Fibroblast of mammary gland (primary cell): ENCODE data around the gene CDC42SE2.

Experiments used
- DNase-seq: peaks from one replicate; pipeline ENCODE4 v3.0.0-alpha.2; 2010; ENCODE audit warnings: low read depth
- H3K4me3 ChIP-seq: 2 replicates; pipeline ENCODE4 v1.5.1; 2011; ENCODE audit warnings: low read depth, mild to moderate bottlenecking, low read length, moderate library complexity; ENCODE audit not compliant: control insufficient read depth
- CTCF ChIP-seq: conservative IDR thresholded peaks from 2 replicates; pipeline ENCODE4 v1.5.1; 2011; ENCODE audit warnings: low read depth, low read length, inconsistent platforms; ENCODE audit not compliant: control insufficient read depth, insufficient read depth

The CDC42SE2 gene

DNA sequence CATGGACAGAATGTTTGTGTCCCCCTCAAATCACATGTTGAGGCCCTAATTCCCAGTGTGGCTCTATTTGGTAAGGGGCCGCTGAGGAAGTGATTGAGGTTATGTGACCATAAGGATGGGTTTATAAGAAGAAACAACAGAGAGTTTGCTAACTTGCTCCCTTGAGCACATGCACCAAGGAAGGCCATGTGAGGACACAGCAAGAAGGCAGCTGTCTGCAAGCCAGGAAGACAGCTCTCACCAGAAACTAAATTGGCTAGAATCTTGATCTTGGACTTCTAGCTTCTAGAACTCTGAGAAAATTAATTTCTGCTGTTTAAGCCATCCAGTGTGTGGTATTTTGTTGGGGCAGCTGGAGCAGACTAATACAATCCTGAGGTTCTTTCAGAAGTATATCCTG lies 35.2 kb upstream of the CDC42SE2 start:
- no peak for TF ChIP-seq CTCF
- DNase-seq: no peak
- no peak overlapping the region for H3K4me3 ChIP-seq

GRCh38 chr5:131229623-131230022 lies 34.2 kb upstream of the CDC42SE2 start:
- TF ChIP-seq CTCF: no peak
- H3K4me3 ChIP-seq: no peak overlapping the region
- DNase-seq: no peak

DNA sequence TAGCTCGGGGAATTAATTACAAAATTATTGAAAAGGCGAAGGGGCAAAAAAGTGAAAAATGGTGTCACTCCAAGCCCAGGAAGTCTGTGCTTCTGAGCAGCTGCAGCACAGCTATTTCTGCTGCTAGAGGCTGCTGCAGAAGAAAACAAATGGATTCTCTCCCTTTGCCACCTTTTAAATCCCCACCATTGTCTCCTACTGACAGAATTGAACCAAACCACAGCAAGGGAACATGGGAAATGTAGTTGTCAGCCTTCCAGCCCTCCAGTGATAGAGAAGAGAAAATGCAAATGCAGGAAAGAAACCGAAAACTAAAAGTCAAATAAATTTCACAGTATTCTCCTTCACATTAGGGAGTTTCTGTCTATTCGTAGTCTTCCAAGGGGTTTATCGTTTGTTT lies 33.4 kb upstream of the CDC42SE2 start:
- no peak for TF ChIP-seq CTCF
- DNase-seq: no peak
- H3K4me3 ChIP-seq: no peak overlapping the region

DNA sequence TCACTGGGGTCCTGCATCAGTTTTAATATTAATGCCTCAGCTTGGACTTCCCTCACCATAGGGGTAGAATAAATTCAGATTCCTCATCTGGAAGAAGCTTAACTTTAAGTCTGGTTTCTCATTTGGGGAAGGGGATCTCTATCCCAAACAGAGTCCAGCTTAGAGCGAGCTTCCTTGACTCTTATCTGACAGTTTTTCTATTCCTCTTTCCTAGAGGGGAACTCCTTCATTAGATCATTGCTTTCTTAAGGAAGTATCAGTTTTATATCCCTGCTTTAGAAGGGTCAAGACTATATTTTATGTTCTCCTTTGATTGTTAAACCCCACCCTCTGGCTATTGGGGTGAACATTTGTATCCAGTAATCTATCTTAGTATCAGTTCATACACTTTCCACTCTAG lies 24.2 kb upstream of the CDC42SE2 start:
- DNase-seq: no peak
- TF ChIP-seq CTCF: no peak
- H3K4me3 ChIP-seq: no peak overlapping the region

DNA sequence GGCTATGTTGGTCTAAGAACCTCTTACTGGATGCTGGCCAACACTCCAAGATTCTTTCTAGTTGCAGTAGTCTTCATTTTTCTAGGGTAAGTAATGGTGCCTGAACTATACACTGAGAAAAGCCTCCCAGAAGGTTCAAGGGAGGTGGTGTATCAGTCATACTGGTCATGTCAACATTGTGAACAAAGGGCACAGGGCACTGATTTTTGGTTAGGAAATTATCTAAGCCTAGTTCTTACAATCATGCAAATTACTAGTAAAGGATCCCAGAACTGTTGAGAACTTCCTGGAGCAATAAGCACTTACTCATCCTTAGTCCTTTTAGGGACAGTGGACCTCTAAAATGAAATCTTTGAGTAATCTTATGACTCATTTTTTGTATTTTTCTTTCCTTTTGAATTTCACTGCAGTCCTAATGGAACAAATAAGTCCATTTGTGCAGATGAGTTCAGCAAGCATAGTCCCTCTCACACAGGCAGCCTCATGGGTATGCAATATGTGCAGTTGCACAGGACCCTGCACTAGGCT lies 21.1 kb upstream of the CDC42SE2 start:
- H3K4me3 ChIP-seq: no peak overlapping the region
- DNase-seq: peak; percentile 97
- no peak for TF ChIP-seq CTCF

DNA sequence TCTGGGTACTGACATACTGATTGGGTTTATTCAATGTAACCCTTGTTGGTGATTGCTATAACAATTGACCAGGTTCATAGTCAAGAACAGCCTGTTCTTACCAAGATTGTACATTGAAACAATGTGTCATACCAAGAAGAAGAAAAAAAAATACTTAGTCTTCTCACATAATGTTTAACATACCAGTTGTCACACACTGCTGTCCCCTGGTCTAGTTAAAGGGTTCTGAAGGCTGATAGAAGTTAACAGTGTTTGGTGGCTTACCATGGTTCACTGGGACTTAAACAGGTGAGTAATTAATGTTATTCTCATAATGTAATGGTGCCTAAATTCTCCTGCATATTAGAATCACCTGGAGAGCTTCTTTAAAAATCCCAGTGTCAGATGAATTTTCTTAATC lies 18.5 kb upstream of the CDC42SE2 start:
- no peak overlapping the region for H3K4me3 ChIP-seq
- no peak for TF ChIP-seq CTCF
- DNase-seq: no peak

- DNase-seq: no peak
- no peak for TF ChIP-seq CTCF
- H3K4me3 ChIP-seq: no peak overlapping the region
These were observed 17.9 kb upstream of the CDC42SE2 start for GRCh38 chr5:131245948-131246347.
